Measurements from ENCODE around the gene BANK1. TPM values are rescaled to one million over a fixed set of nuclear protein-coding genes. Genes with fewer than 3 reads are reported as not detected.

The BANK1 gene
- total RNA-seq, 2 experiments from 2014 or later: 0.20 to 0.22 TPM

DNA sequence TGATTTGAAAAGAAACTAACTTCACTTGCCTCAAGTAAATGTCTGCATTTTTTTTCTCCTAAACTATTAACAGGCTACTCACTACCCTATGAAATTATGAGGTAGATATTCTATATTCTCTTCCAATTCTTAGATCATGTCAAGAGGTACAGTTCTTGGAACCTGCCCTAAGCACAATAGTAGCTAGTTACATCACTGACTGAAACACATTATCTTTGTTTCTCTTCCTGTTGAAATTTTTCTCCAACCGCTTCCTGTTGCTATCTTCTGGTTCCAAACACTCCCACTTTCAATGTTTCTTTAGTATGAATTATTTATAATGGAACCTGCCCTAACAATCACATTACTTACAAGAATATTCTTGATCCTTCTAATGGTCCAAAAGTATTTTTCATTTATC, 5.0 kb upstream of the BANK1 start:
- Mint-ChIP-seq H3K4me3 (no peak overlapping the region), H3K9me3 (peaks cover 2% of the 10 kb centered on the region), H3K27me3 (peaks cover 28% of the 10 kb centered on the region), H3K4me1 (ENCODE audit: low read depth) (peaks cover 5% of the 10 kb centered on the region), H3K36me3 (ENCODE audit: low read depth) (no peaks in the 10 kb centered on the region), H3K27ac (no peak overlapping the region)
- no peaks in the 10 kb centered on the region for H3K36me3 ChIP-seq (ENCODE audit: insufficient read depth, low read length)
- TF ChIP-seq, protein P1, sequence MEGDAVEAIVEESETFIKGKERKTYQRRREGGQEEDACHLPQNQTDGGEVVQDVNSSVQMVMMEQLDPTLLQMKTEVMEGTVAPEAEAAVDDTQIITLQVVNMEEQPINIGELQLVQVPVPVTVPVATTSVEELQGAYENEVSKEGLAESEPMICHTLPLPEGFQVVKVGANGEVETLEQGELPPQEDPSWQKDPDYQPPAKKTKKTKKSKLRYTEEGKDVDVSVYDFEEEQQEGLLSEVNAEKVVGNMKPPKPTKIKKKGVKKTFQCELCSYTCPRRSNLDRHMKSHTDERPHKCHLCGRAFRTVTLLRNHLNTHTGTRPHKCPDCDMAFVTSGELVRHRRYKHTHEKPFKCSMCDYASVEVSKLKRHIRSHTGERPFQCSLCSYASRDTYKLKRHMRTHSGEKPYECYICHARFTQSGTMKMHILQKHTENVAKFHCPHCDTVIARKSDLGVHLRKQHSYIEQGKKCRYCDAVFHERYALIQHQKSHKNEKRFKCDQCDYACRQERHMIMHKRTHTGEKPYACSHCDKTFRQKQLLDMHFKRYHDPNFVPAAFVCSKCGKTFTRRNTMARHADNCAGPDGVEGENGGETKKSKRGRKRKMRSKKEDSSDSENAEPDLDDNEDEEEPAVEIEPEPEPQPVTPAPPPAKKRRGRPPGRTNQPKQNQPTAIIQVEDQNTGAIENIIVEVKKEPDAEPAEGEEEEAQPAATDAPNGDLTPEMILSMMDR (IDR thresholded peaks at IDR 0.05): no peak
- no peaks in the 10 kb centered on the region for H3K9me3 ChIP-seq (ENCODE audit: control insufficient read depth in 1 of 2, insufficient read depth in 1 of 2, low read length in 2 of 2)
- peaks cover 3% of the 10 kb centered on the region for H3K4me1 ChIP-seq (ENCODE audit: insufficient read depth, low read length)
- ATAC-seq (ENCODE audit: poor library complexity): no peak
- ChIA-PET CTCF (no interaction called here), POLR2A (no interaction called here)
- H3K27me3 ChIP-seq (ENCODE audit: control insufficient read depth in 1 of 2, insufficient read depth in 2 of 2, low read length in 2 of 2): peaks cover 0 to 3% of the 10 kb centered on the region in 2 experiments
- no peak overlapping the region for H3K27ac ChIP-seq (ENCODE audit: low read depth in 1 of 2, low read length in 2 of 2)
- intact Hi-C loops (cut with DNase I, micrococcal nuclease): no loop called here
- no peak for DNase-seq
- no peak overlapping the region for H3K4me3 ChIP-seq (ENCODE audit: low read length)

DNA sequence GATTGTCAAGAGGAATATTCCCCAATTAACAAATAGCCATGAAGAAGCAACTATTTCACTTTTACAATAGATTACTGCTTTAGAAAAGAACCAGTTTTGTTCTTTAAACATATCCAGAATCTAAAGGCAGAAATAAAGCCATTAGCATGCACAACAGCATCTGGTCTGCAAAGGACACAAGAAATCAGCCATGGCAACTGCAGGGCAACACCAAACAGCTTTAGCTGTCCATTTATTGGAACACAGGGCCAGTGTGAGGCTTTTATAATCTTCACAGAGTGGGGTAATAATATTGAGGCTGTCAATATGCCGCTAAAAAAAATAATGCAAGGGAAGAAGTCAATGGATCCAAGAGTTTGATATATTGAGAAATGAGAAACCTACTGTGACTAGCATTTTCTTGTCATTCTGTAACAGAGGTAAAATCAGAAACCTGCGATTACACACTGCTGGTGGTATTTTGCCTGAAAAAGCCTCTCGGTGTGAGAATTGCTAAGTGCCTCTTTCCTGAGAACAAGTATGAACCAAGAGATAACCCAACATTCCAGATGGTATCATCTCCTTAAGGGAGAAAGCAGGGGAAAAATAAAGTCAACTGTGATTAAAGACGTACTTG, 2.7 kb upstream of the BANK1 start:
- CTCF ChIA-PET: no interaction called here
- POLR2A ChIA-PET: no interaction called here
- Mint-ChIP-seq H3K4me1 (ENCODE audit: low read depth) (peaks cover 11% of the 10 kb centered on the region), H3K9me3 (peaks cover 2% of the 10 kb centered on the region), H3K36me3 (ENCODE audit: low read depth) (no peaks in the 10 kb centered on the region), H3K4me3 (no peak overlapping the region), H3K27me3 (peaks cover 42% of the 10 kb centered on the region), H3K27ac (no peak overlapping the region)
- H3K4me3 ChIP-seq (ENCODE audit: low read length): no peak overlapping the region
- TF ChIP-seq, protein P1 (IDR thresholded peaks at IDR 0.05): no peak
- H3K4me1 ChIP-seq (ENCODE audit: insufficient read depth, low read length): peaks cover 11% of the 10 kb centered on the region
- DNase-seq: no peak
- peaks cover 6 to 15% of the 10 kb centered on the region in 2 experiments for H3K27me3 ChIP-seq (ENCODE audit: control insufficient read depth in 1 of 2, insufficient read depth in 2 of 2, low read length in 2 of 2)
- no peak overlapping the region for H3K27ac ChIP-seq (ENCODE audit: low read depth in 1 of 2, low read length in 2 of 2)
- H3K36me3 ChIP-seq (ENCODE audit: insufficient read depth, low read length): no peaks in the 10 kb centered on the region
- intact Hi-C loops (cut with DNase I, micrococcal nuclease): no loop called here
- H3K9me3 ChIP-seq (ENCODE audit: control insufficient read depth in 1 of 2, insufficient read depth in 1 of 2, low read length in 2 of 2): no peaks in the 10 kb centered on the region
- no peak for ATAC-seq (ENCODE audit: poor library complexity)

- Histone ChIP-seq H3K4me1 (ENCODE audit: insufficient read depth, low read length) (peaks cover 11% of the 10 kb centered on the region), H3K27me3 (ENCODE audit: control insufficient read depth in 1 of 2, insufficient read depth in 2 of 2, low read length in 2 of 2) (peaks cover 11 to 19% of the 10 kb centered on the region in 2 experiments), H3K4me3 (ENCODE audit: low read length) (peak overlapping the region; percentile 46), H3K27ac (ENCODE audit: low read depth in 1 of 2, low read length in 2 of 2) (no peak overlapping the region), H3K36me3 (ENCODE audit: insufficient read depth, low read length) (no peaks in the 10 kb centered on the region), H3K9me3 (ENCODE audit: control insufficient read depth in 1 of 2, insufficient read depth in 1 of 2, low read length in 2 of 2) (no peaks in the 10 kb centered on the region)
- TF ChIP-seq, protein P1 (IDR thresholded peaks at IDR 0.05): no peak
- Mint-ChIP-seq H3K36me3 (ENCODE audit: low read depth) (no peaks in the 10 kb centered on the region), H3K9me3 (peaks cover 2% of the 10 kb centered on the region), H3K27ac (no peak overlapping the region), H3K4me3 (peak overlapping the region; percentile 62), H3K4me1 (ENCODE audit: low read depth) (peaks cover 11% of the 10 kb centered on the region), H3K27me3 (peaks cover 60% of the 10 kb centered on the region)
- ChIA-PET CTCF (no interaction called here), POLR2A (no interaction called here)
- intact Hi-C loops (cut with DNase I, micrococcal nuclease): no loop called here
- DNase-seq (peak in 1 of 14 experiments; percentile 1), ATAC-seq (ENCODE audit: poor library complexity) (no peak)
Measured at GRCh38 chr4:101791182-101791558, 640 bp downstream of the BANK1 start.

Measured in CD4-positive, alpha-beta T cell (primary cell).